SH-SY5Y (cell line): Measurements from ENCODE around the gene SNX30.

Experiments
- GATA2 ChIP-seq: IDR thresholded peaks from 2 replicates; pipeline ENCODE4 v1.6.1; 2011; ENCODE audit warnings: mild to moderate bottlenecking, low read depth, low read length
- GATA3 ChIP-seq: IDR thresholded peaks from 2 replicates; pipeline ENCODE4 v1.6.1; 2011; ENCODE audit warnings: low read depth, mild to moderate bottlenecking, low read length, moderate library complexity

- TF ChIP-seq GATA2: no peak
- TF ChIP-seq GATA3: no peak
These were observed 117.9 kb downstream of the SNX30 start for GRCh38 chr9:112868461-112868860.
